ENCODE measurements around the gene API5.

Gene API5

DNA sequence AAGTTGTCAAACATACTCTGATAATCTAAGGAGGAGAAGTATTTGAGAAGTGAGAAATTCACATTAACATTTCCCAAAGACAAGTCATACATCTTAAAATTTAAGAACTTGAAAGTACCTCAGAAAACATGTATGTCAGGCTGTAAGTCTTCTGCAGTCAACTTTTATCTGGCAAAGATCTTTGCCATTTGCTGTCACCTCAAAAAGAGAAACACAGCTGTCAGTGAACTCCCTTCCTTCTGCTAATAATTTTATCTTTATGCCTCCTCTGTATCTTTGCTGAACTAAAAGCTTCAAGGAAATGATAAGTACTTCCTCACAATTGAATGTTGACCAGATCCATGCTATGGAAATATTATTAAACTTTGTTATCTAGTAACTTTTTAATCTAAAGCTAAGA, 65.6 kb downstream of the API5 start:
- no peak overlapping the region for H3K4me3 ChIP-seq (ENCODE audit: low read depth, low read length)
- TF ChIP-seq, protein P1, sequence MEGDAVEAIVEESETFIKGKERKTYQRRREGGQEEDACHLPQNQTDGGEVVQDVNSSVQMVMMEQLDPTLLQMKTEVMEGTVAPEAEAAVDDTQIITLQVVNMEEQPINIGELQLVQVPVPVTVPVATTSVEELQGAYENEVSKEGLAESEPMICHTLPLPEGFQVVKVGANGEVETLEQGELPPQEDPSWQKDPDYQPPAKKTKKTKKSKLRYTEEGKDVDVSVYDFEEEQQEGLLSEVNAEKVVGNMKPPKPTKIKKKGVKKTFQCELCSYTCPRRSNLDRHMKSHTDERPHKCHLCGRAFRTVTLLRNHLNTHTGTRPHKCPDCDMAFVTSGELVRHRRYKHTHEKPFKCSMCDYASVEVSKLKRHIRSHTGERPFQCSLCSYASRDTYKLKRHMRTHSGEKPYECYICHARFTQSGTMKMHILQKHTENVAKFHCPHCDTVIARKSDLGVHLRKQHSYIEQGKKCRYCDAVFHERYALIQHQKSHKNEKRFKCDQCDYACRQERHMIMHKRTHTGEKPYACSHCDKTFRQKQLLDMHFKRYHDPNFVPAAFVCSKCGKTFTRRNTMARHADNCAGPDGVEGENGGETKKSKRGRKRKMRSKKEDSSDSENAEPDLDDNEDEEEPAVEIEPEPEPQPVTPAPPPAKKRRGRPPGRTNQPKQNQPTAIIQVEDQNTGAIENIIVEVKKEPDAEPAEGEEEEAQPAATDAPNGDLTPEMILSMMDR (IDR thresholded peaks at IDR 0.05; ENCODE audit: low read depth, low read length), result no peak
- TF ChIP-seq MYC (IDR thresholded peaks at IDR 0.05; ENCODE audit: low read depth, low read length) (no peak), POLR2A (IDR thresholded peaks at IDR 0.05; ENCODE audit: extremely low read depth, insufficient read length) (no peak)
- TF ChIP-seq, protein P2, sequence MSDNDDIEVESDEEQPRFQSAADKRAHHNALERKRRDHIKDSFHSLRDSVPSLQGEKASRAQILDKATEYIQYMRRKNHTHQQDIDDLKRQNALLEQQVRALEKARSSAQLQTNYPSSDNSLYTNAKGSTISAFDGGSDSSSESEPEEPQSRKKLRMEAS (IDR thresholded peaks at IDR 0.05; ENCODE audit: low read depth, low read length), result no peak
- DNase-seq (ENCODE audit: low read depth), result no peak

DNA sequence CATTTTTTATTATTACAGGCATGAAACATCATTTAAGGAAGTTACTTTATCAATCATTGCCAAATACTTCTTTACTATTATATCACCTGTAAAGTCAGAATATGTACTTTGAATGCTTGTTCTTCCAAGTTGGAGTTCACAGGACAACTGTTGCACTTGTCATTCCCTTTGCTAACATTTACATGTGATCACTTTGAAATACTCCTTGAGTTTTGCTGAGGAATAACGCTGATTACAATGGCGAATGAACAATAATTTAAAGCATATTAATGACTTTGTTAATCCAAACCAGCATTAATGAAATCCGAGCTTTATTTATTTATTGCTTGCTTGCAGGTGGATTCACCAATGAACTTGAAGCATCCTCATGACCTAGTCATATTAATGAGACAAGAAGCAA, 67.1 kb downstream of the API5 start:
- TF ChIP-seq POLR2A (IDR thresholded peaks at IDR 0.05; ENCODE audit: extremely low read depth, insufficient read length) (no peak), MYC (IDR thresholded peaks at IDR 0.05; ENCODE audit: low read depth, low read length) (no peak)
- TF ChIP-seq, protein P2 (IDR thresholded peaks at IDR 0.05; ENCODE audit: low read depth, low read length), result no peak
- TF ChIP-seq, protein P1 (IDR thresholded peaks at IDR 0.05; ENCODE audit: low read depth, low read length), result no peak

DNA sequence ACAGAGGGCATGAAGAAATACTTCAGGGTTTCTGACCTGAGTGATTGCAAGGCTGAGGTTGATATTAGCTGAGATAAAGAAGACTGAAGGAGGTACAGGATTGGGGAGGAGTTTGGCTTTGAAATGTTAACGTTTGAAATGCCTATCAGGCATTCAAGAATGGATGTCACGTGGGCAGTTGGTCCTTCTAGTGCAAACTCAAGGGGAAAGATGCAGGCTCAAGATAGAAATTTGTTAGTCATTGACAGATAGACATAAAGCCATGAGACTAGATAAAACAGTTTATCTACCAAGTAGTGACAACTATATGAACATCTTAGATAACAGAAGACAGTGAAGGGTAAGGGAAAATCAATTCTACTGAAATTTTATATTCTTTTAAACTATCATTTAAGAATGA, 70.0 kb downstream of the API5 start:
- TF ChIP-seq POLR2A (IDR thresholded peaks at IDR 0.05; ENCODE audit: extremely low read depth, insufficient read length), result no peak
- TF ChIP-seq, protein P1 (IDR thresholded peaks at IDR 0.05; ENCODE audit: low read depth, low read length), result no peak
- H3K4me3 ChIP-seq (ENCODE audit: low read depth, low read length), result no peak overlapping the region
- DNase-seq (ENCODE audit: low read depth), result no peak

More for the DNA sequence above, 67.1 kb downstream of the API5 start:
- no peak overlapping the region for H3K4me3 ChIP-seq (ENCODE audit: low read depth, low read length)
- DNase-seq (ENCODE audit: low read depth), result no peak

DNA sequence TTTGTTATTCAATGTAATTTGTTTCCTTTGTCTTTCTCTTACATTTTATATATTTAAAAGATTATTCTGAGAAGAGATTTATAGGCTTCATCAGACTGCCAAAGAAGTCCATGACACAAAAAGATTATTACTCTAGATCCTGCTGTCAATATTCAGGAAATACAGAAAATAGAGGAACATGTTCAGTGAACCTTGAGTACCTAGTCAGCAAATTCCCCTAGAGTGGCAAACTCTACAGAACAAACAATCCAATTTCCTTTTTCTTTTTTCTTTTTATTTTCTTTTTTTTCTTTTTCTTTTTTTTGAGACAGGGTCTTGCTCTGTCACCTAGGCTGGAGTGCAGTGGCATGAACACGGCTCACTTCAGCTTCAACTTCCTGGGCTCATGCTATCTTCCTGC, 70.8 kb downstream of the API5 start:
- TF ChIP-seq POLR2A (IDR thresholded peaks at IDR 0.05; ENCODE audit: extremely low read depth, insufficient read length), result no peak
- TF ChIP-seq, protein P1 (IDR thresholded peaks at IDR 0.05; ENCODE audit: low read depth, low read length), result no peak
- no peak for TF ChIP-seq MYC (IDR thresholded peaks at IDR 0.05; ENCODE audit: low read depth, low read length)
- TF ChIP-seq, protein P2 (IDR thresholded peaks at IDR 0.05; ENCODE audit: low read depth, low read length), result no peak
- no peak for DNase-seq (ENCODE audit: low read depth)
- H3K4me3 ChIP-seq (ENCODE audit: low read depth, low read length), result no peak overlapping the region

DNA sequence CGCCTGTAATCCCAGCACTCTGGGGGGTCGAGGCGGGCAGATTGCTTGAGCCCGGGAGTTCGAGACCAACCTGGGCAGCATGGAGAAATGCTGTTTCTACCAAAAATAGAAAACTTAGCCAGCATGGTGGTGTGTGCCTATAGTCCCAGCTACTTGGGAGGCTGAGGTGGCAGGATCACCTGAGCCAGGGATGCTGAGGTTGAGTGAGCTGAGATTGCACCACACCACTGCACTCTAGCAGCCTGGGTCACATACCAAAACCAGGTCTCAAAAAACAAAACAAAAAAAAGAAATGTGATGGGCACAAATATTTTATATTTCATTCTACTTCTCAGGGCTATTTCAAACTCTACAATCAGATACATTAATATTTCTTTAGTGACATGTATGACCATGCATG, 72.6 kb downstream of the API5 start:
- no peak for TF ChIP-seq MYC (IDR thresholded peaks at IDR 0.05; ENCODE audit: low read depth, low read length)
- TF ChIP-seq POLR2A (IDR thresholded peaks at IDR 0.05; ENCODE audit: extremely low read depth, insufficient read length), result no peak
- TF ChIP-seq, protein P2 (IDR thresholded peaks at IDR 0.05; ENCODE audit: low read depth, low read length), result no peak
- TF ChIP-seq, protein P1 (IDR thresholded peaks at IDR 0.05; ENCODE audit: low read depth, low read length), result no peak
- H3K4me3 ChIP-seq (ENCODE audit: low read depth, low read length), result no peak overlapping the region
- DNase-seq (ENCODE audit: low read depth), result no peak

DNA sequence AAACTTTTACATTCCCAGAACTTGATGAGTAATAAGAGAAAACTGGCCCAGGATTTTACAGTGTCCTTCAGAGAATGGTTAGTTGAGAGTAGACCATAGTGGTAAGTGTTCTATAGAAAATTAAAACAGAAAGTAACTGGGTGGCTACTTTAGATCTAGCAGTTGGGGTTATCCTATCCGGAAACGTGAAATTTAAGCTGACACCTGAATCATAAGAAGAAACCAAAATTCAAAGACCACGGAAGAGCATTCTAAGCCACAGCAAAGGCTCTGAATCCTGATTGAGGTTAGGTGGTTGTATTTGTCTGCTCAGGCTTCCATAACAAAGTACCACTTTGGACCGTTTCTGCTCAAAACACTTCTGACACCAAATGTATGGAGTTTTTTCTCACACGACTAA, 80.9 kb downstream of the API5 start:
- H3K4me3 ChIP-seq (ENCODE audit: low read depth, low read length), result no peak overlapping the region
- TF ChIP-seq POLR2A (IDR thresholded peaks at IDR 0.05; ENCODE audit: extremely low read depth, insufficient read length) (no peak), MYC (IDR thresholded peaks at IDR 0.05; ENCODE audit: low read depth, low read length) (no peak)
- TF ChIP-seq, protein P1 (IDR thresholded peaks at IDR 0.05; ENCODE audit: low read depth, low read length), result no peak
- TF ChIP-seq, protein P2 (IDR thresholded peaks at IDR 0.05; ENCODE audit: low read depth, low read length), result no peak
- DNase-seq (ENCODE audit: low read depth), result no peak

All from NB4 (cell line).